Skeletal muscle tissue (tissue), 4 donors: ENCODE results near the gene ESYT3. TPM values are rescaled to one million over a fixed set of nuclear protein-coding genes. Genes with fewer than 3 reads are reported as not detected.
"Not testable (repeated sequence)": the region's sequence is repeated elsewhere in the genome, so short reads cannot be mapped to it uniquely, and the experiment has no call there.

ENCODE experiments used
- H3K27ac ChIP-seq: one replicate; pipeline ENCODE4 v1.7.0; 2013; ENCODE audit warnings: mild to moderate bottlenecking, low read depth, low read length, inconsistent platforms
- H3K27me3 ChIP-seq, 3 donors: one replicate each; pipeline ENCODE4 v1.7.0; 2013; ENCODE audit warnings: low read length in 3 of 3; ENCODE audit not compliant: control insufficient read depth in 3 of 3, insufficient read depth in 3 of 3
- H3K36me3 ChIP-seq, 3 donors: one replicate each; pipeline ENCODE4 v1.7.0; 2013; ENCODE audit warnings: low read length in 3 of 3; ENCODE audit not compliant: control insufficient read depth in 3 of 3, insufficient read depth in 3 of 3
- H3K4me1 ChIP-seq, 3 donors: one replicate each; pipeline ENCODE4 v1.7.0; 2013; ENCODE audit warnings: low read length in 3 of 3, mild to moderate bottlenecking in 3 of 3; ENCODE audit not compliant: control insufficient read depth in 3 of 3, insufficient read depth in 3 of 3
- H3K4me3 ChIP-seq, 3 donors: one replicate each; pipeline ENCODE4 v1.7.0; 2013; ENCODE audit warnings: low read length in 3 of 3
- H3K9ac ChIP-seq, 3 donors: one replicate each; pipeline ENCODE4 v1.7.0; 2013; ENCODE audit warnings: low read length in 3 of 3, mild to moderate bottlenecking in 3 of 3, moderate library complexity in 2 of 3, low read depth in 1 of 3
- H3K9me3 ChIP-seq, 3 donors: one replicate each; pipeline ENCODE4 v1.7.0; 2013; ENCODE audit warnings: low read length in 3 of 3; ENCODE audit not compliant: control insufficient read depth in 3 of 3
- total RNA-seq: library from RNA; depleted of rRNA; stranded (reverse); fragments of >200 nt; gene quantifications from one replicate; pipeline ENCODE4 v1.2.3, GENCODE V29; 2014
- donor health status: Osteomylitis.

Gene ESYT3
- total RNA-seq, 1 donor from 2014 or later: 14.1 TPM

DNA sequence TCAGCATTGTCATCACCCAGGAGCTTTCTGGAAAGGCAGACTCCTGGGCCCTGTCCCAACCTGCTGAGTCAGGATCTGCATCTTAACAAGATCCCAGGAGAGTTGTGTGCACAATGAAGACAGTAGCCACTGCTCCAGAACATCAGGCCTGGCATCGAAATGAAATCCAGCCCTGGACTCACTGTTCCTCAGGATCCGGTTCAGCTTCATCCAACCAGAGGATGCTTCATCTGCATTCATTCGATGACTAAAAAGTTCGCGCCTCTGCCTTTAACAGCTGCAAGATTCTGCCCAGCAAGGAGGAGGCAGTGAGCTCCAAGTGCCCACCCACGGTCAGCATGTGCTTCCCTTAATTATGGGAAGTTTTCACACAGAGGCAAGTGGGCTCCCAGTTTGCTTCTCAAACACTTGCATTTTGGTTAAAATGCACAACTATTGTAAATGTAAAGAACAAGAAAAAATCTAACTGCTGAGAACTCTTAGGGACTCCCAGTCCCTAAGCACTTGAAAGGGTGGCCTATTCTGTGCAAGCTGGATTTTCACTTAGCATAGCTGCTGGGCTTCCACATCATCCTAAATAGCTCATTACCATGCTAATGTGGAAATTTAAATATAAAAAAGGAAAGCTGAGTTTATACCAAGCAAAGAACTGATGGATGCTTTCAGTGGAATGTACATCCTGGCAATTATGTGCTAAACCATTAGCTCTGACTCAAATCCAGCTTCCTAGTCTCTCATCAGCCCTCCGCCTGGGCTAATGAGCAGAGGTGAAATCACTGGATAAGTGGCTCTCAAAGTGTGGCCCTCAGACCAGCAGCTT lies 25.5 kb upstream of the ESYT3 start:
- Histone ChIP-seq H3K27ac (no peak overlapping the region), H3K36me3 (peaks cover 16 to 18% (median 18%) of the 10 kb centered on the region in 3 donors), H3K9ac (no peak overlapping the region), H3K4me3 (no peak overlapping the region), H3K9me3 (no peaks in the 10 kb centered on the region), H3K4me1 (peaks cover 3 to 10% (median 8%) of the 10 kb centered on the region in 3 donors), H3K27me3 (no peaks in the 10 kb centered on the region)

DNA sequence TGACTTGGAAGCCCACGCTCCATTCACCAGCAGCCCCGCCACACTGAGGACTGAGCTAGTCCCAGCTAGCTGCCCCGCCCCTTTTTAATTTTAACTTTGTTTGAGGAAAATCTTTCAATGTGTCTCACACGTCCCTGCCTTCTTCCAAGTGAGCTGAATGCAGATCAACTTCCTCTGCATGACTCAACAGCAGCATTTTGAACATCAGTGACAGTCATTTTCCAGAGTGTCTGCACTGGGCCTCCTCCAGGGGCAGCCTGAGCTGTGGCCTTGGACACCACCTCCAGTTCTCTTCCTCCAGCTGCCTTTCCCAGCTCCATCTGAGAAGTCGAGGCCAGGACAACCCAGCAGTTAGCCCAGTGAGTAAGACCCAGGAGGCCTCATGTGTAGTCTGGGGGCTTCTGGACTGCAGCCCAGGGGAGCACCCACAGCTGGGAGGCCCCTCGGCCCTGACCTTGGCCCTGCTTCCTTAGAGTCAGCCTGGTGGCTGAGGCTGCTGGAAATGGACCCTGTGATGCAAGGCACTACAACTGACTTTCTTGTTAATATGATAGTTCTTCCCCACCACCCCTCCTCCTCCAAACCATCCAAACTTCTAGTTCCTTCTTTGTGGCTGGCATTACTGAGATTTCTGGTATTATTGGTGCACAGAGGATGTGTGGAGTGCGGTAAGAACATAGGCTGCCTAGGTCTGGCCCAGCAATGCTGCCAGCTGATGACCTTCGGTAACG lies 21.4 kb upstream of the ESYT3 start:
- Histone ChIP-seq H3K27me3 (no peaks in the 10 kb centered on the region), H3K27ac (no peak overlapping the region)

DNA sequence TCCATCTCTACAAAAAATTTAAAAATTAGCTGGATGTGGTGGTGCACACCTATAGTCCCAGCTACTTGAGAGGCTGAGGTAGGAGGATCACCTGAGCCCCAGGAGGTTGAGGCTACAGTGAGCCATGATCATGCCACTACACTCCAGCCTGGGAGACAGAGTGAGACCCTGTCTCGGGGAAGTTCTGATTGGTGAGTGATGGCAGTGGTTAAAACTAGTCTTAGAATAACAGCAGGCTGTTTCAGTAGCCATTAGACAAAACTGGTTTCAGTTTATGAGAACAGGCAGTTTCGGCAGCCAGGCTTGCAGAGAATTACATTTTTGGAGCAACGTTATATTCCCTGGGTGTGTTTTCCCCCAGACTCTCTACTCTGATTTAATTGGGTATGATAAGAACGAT lies 18.2 kb upstream of the ESYT3 start:
- not testable (repeated sequence) for H3K9ac ChIP-seq, H3K4me3 ChIP-seq, H3K9me3 ChIP-seq

More for the DNA sequence above, 21.4 kb upstream of the ESYT3 start:
- Histone ChIP-seq H3K9ac (no peak overlapping the region), H3K9me3 (no peaks in the 10 kb centered on the region), H3K4me3 (no peak overlapping the region), H3K4me1 (peaks cover 4 to 12% (median 12%) of the 10 kb centered on the region in 3 donors), H3K36me3 (no peaks in the 10 kb centered on the region)

DNA sequence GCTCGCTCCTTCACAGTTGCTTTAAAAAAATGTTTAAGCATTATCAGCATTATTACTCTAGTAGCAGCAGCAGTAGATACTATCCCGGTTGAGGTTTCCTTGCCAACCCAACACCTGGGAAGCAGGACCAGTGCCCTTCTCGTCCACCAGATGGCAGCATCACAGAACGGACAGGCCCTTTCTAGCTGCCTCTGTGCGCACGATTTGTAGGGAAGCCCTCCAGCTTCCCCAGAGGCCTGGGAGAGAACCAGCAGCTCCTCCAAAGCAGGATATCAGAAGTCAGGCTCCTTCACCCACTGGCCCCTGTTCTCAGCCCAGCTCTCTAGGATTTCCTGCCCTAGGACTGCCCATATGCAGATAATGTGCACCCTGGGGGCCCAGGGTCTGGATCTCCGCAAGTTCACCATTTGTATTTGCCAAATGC lies 16.8 kb upstream of the ESYT3 start:
- Histone ChIP-seq H3K4me1 (peaks cover 9 to 23% (median 11%) of the 10 kb centered on the region in 3 donors), H3K27me3 (no peaks in the 10 kb centered on the region), H3K36me3 (no peaks in the 10 kb centered on the region), H3K4me3 (no peak overlapping the region), H3K27ac (no peak overlapping the region), H3K9me3 (no peaks in the 10 kb centered on the region), H3K9ac (no peak overlapping the region)

More for the DNA sequence above, 18.2 kb upstream of the ESYT3 start:
- peaks cover 9 to 24% (median 12%) of the 10 kb centered on the region in 3 donors for H3K4me1 ChIP-seq
- H3K36me3 ChIP-seq, H3K27me3 ChIP-seq, H3K27ac ChIP-seq: not testable (repeated sequence)

DNA sequence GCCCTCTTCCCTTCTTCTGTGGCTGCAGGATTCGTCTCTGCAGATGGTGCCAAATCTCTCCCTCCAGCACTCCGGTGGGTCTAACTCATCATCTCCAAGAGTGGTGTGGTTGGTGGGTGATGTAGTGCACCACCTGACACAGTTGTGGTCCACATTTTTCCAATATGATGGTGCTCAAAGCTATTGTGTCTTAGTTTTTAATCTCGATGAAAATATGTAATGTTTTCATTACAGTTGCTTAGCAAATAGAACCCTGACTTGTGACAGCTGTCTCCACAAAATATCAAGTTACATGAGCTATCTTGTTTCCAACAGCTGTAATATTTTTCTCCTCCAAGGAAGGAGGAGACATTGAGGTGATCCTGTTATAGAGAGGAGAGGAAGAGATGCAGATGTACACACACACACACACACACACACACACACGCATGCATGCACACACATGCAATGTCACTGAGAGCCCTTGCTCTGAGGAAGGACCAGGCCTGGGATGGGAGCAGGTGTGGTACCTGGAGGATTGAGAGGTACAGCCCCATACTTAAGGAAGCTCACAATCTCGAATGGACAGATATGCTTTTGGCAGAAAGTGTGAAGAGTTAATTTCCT lies 15.7 kb upstream of the ESYT3 start:
- H3K27me3 ChIP-seq: no peaks in the 10 kb centered on the region
- H3K27ac ChIP-seq: no peak overlapping the region
- peaks cover 4 to 14% (median 9%) of the 10 kb centered on the region in 3 donors for H3K4me1 ChIP-seq
- H3K36me3 ChIP-seq: no peaks in the 10 kb centered on the region
- H3K9ac ChIP-seq: no peak overlapping the region
- H3K4me3 ChIP-seq: no peak overlapping the region
- H3K9me3 ChIP-seq: no peaks in the 10 kb centered on the region

DNA sequence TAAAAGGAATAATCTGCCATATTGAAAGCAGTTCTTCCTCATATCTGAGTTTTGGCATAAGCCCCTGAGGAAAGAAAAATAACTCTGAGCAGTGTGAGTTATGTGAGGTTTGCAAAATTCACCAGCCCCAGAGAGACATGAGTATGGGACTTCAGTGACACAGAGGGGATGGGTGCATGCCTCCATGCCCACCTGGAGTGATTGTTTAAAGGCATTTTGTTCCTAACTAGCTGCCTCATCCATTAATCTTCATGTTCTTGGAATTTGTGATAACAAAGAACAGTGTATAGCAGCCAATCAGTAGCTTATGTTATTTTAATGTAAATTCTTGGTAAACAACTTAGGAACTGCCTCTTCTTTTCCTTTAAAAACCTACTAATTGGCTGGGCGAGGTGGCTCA lies 11.1 kb upstream of the ESYT3 start:
- no peak overlapping the region for H3K4me3 ChIP-seq
- no peaks in the 10 kb centered on the region for H3K27me3 ChIP-seq
- H3K9me3 ChIP-seq: no peaks in the 10 kb centered on the region
- H3K36me3 ChIP-seq: no peaks in the 10 kb centered on the region
- peaks cover 0 to 8% (median 4%) of the 10 kb centered on the region in 3 donors for H3K4me1 ChIP-seq
- H3K27ac ChIP-seq: no peak overlapping the region
- H3K9ac ChIP-seq: no peak overlapping the region

DNA sequence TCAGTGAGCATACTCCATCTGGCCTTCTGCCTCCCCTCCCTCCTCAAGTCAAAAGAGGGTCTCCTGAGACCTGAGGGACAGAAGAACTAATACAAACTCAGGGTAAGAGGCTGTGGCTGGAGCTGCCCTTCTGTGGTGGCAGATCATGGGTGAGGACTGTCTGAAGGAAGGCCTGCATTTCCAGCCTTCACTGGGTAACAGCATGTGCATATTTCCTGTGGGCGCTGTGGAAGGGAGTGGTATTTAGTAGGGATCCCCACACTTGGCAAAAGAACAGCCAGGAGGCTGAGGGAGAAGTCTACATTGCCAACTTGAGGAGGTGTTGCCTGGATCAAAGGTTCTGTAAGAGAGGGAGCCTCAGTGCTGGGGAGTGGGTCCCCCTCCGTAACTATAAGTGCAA lies 10.1 kb upstream of the ESYT3 start:
- Histone ChIP-seq H3K4me1 (no peaks in the 10 kb centered on the region), H3K4me3 (no peak overlapping the region), H3K9ac (no peak overlapping the region), H3K27ac (no peak overlapping the region), H3K9me3 (no peaks in the 10 kb centered on the region), H3K36me3 (no peaks in the 10 kb centered on the region), H3K27me3 (no peaks in the 10 kb centered on the region)

DNA sequence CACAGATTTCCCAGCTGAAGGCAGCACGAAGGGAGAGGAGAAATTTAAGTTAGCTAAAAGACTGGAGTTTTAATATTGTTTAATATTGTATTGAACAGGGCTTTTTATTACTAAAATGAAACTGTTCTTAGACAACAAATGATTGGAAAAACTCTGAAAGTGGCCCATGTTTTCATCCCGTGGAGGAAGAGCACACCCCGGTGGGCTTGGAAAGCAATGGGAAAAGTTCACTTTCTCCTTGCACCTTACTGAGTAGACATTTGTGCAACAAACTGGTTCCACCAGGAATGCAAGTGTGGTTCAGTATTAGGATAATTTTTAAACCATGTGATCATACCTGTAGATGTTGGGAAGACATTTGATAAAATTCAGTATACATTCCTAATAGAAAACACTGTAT lies 8.2 kb upstream of the ESYT3 start:
- H3K4me1 ChIP-seq: no peaks in the 10 kb centered on the region
- H3K4me3 ChIP-seq: no peak overlapping the region
- no peaks in the 10 kb centered on the region for H3K27me3 ChIP-seq
- no peaks in the 10 kb centered on the region for H3K36me3 ChIP-seq
- no peaks in the 10 kb centered on the region for H3K9me3 ChIP-seq
- H3K9ac ChIP-seq: no peak overlapping the region
- no peak overlapping the region for H3K27ac ChIP-seq

DNA sequence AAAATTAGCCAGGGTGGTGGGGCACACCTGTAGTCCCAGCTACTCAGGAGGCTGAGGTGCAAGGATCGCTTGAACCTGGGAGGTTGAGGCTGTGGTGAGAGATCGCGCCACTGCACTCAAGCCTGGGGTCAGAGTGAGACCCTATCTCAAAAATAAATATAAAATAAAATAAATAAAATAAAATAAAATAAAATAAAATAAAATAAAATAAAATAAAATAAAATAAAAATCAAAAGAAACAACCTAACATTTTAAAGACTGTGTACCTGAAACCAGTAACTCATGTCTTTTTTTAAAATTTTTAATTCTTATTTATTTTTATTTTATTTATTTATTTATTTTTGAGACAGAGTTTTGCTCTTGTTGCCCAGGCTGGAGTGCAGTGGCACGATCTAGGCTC lies 7.7 kb upstream of the ESYT3 start:
- H3K27ac ChIP-seq, H3K27me3 ChIP-seq, H3K9ac ChIP-seq, H3K4me3 ChIP-seq, H3K9me3 ChIP-seq, H3K36me3 ChIP-seq, H3K4me1 ChIP-seq: not testable (repeated sequence)

DNA sequence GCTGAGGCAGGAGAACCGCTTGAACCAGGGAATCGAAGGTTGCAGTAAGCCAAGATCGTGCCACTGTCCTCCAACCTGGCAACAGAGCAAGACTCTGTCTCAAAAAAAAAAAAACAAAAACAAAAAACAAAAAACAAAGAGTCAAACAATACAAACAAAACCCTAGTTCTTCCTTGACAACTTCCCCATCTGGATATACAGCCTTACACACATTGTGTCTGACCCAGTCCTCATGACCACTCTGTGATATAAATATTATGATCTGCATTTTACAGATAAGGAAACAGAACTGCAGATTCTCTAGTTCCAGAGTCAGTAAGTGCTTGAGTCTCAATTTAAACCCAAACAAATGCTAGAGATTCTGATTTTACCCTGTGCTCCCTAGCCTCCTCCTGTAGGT lies 4.8 kb upstream of the ESYT3 start:
- Histone ChIP-seq H3K36me3 (no peaks in the 10 kb centered on the region), H3K27me3 (peaks cover 0 to 10% (median 4%) of the 10 kb centered on the region in 3 donors), H3K9me3 (no peaks in the 10 kb centered on the region), H3K4me3 (no peak overlapping the region), H3K4me1 (peaks cover 6 to 8% (median 7%) of the 10 kb centered on the region in 3 donors), H3K9ac (no peak overlapping the region), H3K27ac (no peak overlapping the region)
